HTR-8/SVneo (cell line): ENCODE measurements around the gene RAD51D.
"Not testable (repeated sequence)": the region's sequence is repeated elsewhere in the genome, so short reads cannot be mapped to it uniquely, and the experiment has no call there.

Source experiments
- DNase-seq: peaks from one replicate; pipeline ENCODE4 v3.0.0; 2011; ENCODE audit warnings: low spot score, mixed read lengths; ENCODE audit not compliant: insufficient read length
- FAIRE-seq: peaks from 2 replicates; lab custom pipeline; 2011; peaks lifted over from hg19 to GRCh38; lab: Jason Lieb, UNC

RAD51D gene

DNA sequence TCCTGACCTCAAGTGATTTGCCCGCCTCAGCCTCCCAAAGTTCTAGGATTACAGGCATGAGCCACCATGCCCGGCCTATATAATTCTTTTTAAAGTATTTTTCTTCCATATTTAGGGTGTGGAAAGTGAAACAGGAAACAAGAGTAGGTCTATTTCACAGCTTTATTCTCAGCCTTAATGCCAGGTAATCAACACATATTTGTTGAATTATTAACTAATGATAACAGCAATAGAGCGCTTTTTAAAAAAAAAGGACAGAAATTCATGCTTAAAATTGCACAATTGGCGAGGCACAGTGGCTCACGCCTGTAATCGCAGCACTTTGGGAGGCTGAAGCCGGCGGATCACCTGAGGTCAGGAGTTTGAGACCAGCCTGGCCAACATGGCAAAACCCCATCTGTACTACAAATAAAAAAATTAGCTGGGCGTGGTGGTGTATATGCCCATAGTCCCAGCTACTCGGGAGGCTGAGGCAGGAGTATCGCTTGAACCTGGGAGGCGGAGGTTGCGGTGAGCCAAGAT is 74.1 kb downstream of the RAD51D start:
- FAIRE-seq, DNase-seq: not testable (repeated sequence)

DNA sequence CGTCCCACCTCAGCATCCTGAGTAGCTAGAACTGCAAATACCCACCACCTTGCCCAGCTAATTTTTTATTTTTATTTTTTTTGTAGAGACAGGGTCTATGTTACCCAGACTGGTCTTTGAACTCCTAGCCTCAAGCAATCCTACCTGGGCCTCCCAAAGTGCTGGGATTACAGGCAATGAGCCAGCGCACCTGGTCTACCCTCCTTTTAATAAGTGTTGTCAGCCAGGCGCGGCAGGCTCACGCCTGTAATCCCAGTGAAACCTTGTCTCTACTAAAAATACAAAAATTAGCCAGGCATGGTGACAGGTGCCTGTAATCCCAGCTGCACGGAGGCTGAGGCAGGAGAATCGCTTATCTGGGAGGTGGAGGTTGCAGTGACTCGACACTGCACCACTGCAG is 75.5 kb downstream of the RAD51D start:
- FAIRE-seq (no peak), DNase-seq (no peak)
